MCF 10A (cell line): ENCODE results near the gene FBH1. TPM values are rescaled to one million over a fixed set of nuclear protein-coding genes. Genes with fewer than 3 reads are reported as not detected.
A peak's percentile ranks its signal among the peaks of the same experiment; 100 is the strongest.

Experiments used
- BruUV-seq: library from RNA; stranded (reverse); fragments of 400-500 nt; replicated peaks from 2 replicates; lab custom pipeline; 2021; lab: Mats Ljungman, UMichigan
- CTCF ChIA-PET: fragments of 300-600 bp; sonication (Branson Sonifier 250); formaldehyde crosslinking; extraction: SDS; loops from one replicate; lab custom pipeline; 2021; ENCODE audit warnings: antibody characterized with exemption, inconsistent platforms; lab: Yijun Ruan, JAX
- POLR2A ChIA-PET: fragments of 300-600, 350-650 bp; sonication (Branson Sonifier 250); formaldehyde crosslinking; extraction: SDS; loops from one replicate; lab custom pipeline; 2020; ENCODE audit warnings: antibody characterized with exemption, inconsistent platforms; lab: Yijun Ruan, JAX
- DNase-seq: peaks from one replicate; pipeline ENCODE4 v3.0.0-alpha.2; 2018; ENCODE audit not compliant: unreplicated experiment
- H3K27ac Mint-ChIP-seq: one replicate; pipeline ENCODE4 v1.8.0; 2022; ENCODE audit warnings: mild to moderate bottlenecking, low read depth, mixed read lengths; ENCODE audit not compliant: unreplicated experiment
- H3K27me3 Mint-ChIP-seq: one replicate; pipeline ENCODE4 v1.8.0; 2022; ENCODE audit warnings: mixed read lengths; ENCODE audit not compliant: insufficient read depth, unreplicated experiment
- H3K36me3 Mint-ChIP-seq: one replicate; pipeline ENCODE4 v1.8.0; 2022; ENCODE audit warnings: mild to moderate bottlenecking, moderate library complexity, mixed read lengths; ENCODE audit not compliant: insufficient read depth, unreplicated experiment
- H3K4me1 Mint-ChIP-seq: one replicate; pipeline ENCODE4 v1.8.0; 2022; ENCODE audit warnings: mixed read lengths; ENCODE audit not compliant: insufficient read depth, unreplicated experiment
- H3K4me3 Mint-ChIP-seq: one replicate; pipeline ENCODE4 v1.8.0; 2022; ENCODE audit warnings: mild to moderate bottlenecking, moderate library complexity, mixed read lengths; ENCODE audit not compliant: unreplicated experiment
- H3K9me3 Mint-ChIP-seq: one replicate; pipeline ENCODE4 v1.8.0; 2022; ENCODE audit warnings: mixed read lengths; ENCODE audit not compliant: unreplicated experiment
- intact Hi-C: fragments of 100-400 bp; cut with micrococcal nuclease; formaldehyde crosslinking; loops from 2 replicates; pipeline ENCODE4 v1.14.1; 2022
- total RNA-seq: library from RNA; stranded (reverse); gene quantifications from 2 replicates; pipeline ENCODE4 v1.2.3, GENCODE V29; 2022
- TF ChIP-seq, protein P1 (sequence below): fragments of 200-600 bp; IDR thresholded peaks from one replicate; pipeline ENCODE4 v1.8.0; 2022; ENCODE audit warnings: antibody characterized with exemption, mild to moderate bottlenecking; ENCODE audit not compliant: unreplicated experiment

The FBH1 gene
- total RNA-seq, 1 experiment from 2014 or later = 61.8 TPM

DNA sequence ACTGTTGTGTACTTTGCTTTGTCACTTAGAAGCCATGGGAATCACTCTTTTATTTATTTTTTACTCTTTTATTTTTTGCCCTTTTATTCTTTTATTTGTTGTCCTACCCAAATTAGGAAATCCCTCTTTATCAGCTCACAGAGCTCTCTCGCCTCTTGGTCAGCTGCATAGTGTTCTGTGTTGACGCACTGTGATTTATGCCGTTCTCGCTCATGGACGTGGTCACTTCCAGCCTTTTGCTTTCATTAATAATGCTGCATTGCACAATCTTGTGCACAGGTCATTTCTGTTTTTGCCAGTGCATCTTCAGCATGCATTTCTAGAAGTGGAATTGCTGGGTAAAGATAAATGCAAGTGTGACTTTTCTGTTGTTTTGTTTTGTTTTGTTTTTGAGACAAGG is 42.3 kb downstream of the FBH1 start:
- Mint-ChIP-seq H3K27ac (no peak overlapping the region), H3K4me1 (no peaks in the 10 kb centered on the region), H3K4me3 (no peak overlapping the region), H3K27me3 (no peaks in the 10 kb centered on the region), H3K9me3 (no peaks in the 10 kb centered on the region), H3K36me3 (peaks cover 83% of the 10 kb centered on the region)
- DNase-seq = no peak
- intact Hi-C loops = no loop called here
- ChIA-PET CTCF (interaction anchor here (0.7 to 2.6 kb wide), 2 partner anchors 16 to 143 kb away, joined by 6 read pairs; no protein-coding TSS in a partner anchor), POLR2A (interaction anchor here (1.4 kb wide), 1 partner anchor 42 kb away, joined by 3 read pairs; the partner anchor contains the start of genes ANKRD16 and FBH1)
- TF ChIP-seq, protein P1, sequence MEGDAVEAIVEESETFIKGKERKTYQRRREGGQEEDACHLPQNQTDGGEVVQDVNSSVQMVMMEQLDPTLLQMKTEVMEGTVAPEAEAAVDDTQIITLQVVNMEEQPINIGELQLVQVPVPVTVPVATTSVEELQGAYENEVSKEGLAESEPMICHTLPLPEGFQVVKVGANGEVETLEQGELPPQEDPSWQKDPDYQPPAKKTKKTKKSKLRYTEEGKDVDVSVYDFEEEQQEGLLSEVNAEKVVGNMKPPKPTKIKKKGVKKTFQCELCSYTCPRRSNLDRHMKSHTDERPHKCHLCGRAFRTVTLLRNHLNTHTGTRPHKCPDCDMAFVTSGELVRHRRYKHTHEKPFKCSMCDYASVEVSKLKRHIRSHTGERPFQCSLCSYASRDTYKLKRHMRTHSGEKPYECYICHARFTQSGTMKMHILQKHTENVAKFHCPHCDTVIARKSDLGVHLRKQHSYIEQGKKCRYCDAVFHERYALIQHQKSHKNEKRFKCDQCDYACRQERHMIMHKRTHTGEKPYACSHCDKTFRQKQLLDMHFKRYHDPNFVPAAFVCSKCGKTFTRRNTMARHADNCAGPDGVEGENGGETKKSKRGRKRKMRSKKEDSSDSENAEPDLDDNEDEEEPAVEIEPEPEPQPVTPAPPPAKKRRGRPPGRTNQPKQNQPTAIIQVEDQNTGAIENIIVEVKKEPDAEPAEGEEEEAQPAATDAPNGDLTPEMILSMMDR = no peak
- BruUV-seq = no TSS peak

DNA sequence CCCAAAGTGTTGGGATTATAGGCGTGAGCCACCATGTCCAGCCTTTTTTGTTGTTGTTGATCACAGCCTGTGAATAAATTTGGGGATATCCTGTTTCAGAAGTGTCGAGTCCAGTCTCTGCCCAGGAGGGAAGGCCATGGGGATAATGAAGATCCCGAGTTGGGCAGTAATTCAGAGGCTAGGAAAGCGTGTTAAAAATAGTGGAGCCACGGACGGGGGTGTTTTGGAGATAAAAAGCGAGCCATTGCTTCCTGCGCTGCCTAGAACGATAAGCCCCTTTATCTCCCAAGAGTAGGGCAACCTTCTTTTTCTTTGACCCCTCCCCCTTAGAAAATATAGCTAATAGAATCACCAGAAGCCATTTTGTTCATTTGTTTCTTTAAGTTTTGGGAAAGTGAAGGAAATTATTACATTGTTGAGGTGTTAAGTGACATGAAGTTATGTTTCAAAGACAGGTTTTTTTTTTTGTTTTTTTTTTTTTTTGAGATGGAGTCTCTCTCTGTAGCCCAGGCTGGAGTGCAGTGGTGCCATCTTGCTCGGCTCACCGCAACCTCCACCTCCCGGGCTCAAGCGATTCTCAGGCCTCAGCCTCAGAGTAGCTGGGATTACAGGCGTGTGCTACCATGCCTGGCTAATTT is 44.0 kb downstream of the FBH1 start:
- Mint-ChIP-seq H3K36me3 (peaks cover 83% of the 10 kb centered on the region), H3K4me1 (no peaks in the 10 kb centered on the region), H3K27me3 (no peaks in the 10 kb centered on the region), H3K9me3 (no peaks in the 10 kb centered on the region), H3K27ac (no peak overlapping the region), H3K4me3 (no peak overlapping the region)
- POLR2A ChIA-PET = interaction anchor here (1.4 kb wide), 1 partner anchor 11 kb away, joined by 4 read pairs; no protein-coding TSS in a partner anchor
- TF ChIP-seq, protein P1 = no peak
- CTCF ChIA-PET = no interaction called here
- intact Hi-C loops = no loop called here
- BruUV-seq = no TSS peak
- DNase-seq = no peak

DNA sequence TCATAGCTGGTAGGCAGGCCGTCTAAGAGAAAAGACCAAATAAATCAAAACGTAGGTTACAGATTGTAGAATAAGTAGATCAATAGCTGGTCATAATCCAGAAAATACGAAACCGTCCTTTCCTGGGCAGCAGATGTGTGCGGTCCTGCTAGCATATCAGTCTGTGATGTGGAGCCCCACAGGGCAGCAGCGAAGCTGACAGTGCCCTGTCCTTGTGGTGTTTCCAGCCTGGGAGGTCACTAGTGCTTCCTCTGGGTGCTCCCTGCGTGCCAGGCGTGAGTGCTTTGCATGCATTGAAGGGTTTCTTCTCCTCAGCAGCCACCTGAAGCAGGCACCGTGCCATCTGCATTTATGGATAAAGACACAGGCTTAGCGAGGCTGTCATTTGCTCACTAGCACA is 45.6 kb downstream of the FBH1 start:
- TF ChIP-seq, protein P1 = no peak
- no peaks in the 10 kb centered on the region for H3K4me1 Mint-ChIP-seq
- no TSS peak for BruUV-seq
- POLR2A ChIA-PET = interaction anchor here (1.0 kb wide), 1 partner anchor 35 kb away, joined by 4 read pairs; no protein-coding TSS in a partner anchor
- peaks cover 75% of the 10 kb centered on the region for H3K36me3 Mint-ChIP-seq
- intact Hi-C loops = no loop called here
- H3K4me3 Mint-ChIP-seq = no peak overlapping the region
- no peak for DNase-seq
- H3K27me3 Mint-ChIP-seq = no peaks in the 10 kb centered on the region
- no peaks in the 10 kb centered on the region for H3K9me3 Mint-ChIP-seq
- H3K27ac Mint-ChIP-seq = no peak overlapping the region
- CTCF ChIA-PET = no interaction called here

DNA sequence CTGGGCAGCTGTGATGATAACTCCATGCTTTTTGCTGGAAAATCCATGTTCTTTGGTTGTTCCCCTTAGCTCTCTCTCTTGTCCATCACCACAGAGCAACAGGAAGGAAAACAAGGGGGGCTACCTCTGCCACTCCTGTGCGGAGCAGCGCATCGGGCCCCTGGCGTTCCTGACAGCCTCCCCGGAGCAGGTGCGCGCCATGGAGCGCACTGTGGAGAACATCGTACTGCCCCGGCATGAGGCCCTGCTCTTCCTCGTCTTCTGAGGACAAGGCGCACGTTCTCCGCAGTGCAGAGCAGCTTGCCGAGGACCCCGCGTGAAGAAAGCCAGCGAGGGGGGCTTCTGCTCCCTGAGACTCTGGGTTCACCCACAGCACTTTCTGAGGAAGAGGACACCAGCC is 47.0 kb downstream of the FBH1 start:
- H3K27me3 Mint-ChIP-seq = no peaks in the 10 kb centered on the region
- no peak for DNase-seq
- no peak overlapping the region for H3K27ac Mint-ChIP-seq
- BruUV-seq = TSS peak; percentile 61
- H3K4me3 Mint-ChIP-seq = no peak overlapping the region
- ChIA-PET CTCF (interaction anchor here (0.9 to 1.1 kb wide), 3 partner anchors 12 to 77 kb away, joined by 3 to 4 read pairs (median 4); no protein-coding TSS in a partner anchor), POLR2A (interaction anchor here (0.7 to 2.8 kb wide), 3 partner anchors 40 to 1960 kb away, joined by 3 to 8 read pairs (median 4); partner anchors contain the start of gene IL15RA)
- H3K9me3 Mint-ChIP-seq = no peaks in the 10 kb centered on the region
- TF ChIP-seq, protein P1 = no peak
- no peaks in the 10 kb centered on the region for H3K4me1 Mint-ChIP-seq
- peaks cover 62% of the 10 kb centered on the region for H3K36me3 Mint-ChIP-seq
- intact Hi-C loops = no loop called here
